PC-3 (cell line): Measurements from ENCODE around the gene NPTXR. TPM values are rescaled to one million over a fixed set of nuclear protein-coding genes. Genes with fewer than 3 reads are reported as not detected.

ENCODE experiments used
- ATAC-seq: fragments of 200-7000 bp; cut with Tn5 transposase; 2 replicates; pipeline ENCODE4 v1.9.1; 2020; ENCODE audit warnings: mild to moderate bottlenecking, moderate library complexity
- BruUV-seq: library from RNA; stranded (reverse); fragments of 400-500 nt; replicated peaks from 2 replicates; lab custom pipeline; 2021; lab: Mats Ljungman, UMichigan
- CTCF ChIA-PET: fragments of 300-600 bp; sonication (Branson Sonifier 250); formaldehyde crosslinking; loops from one replicate; lab custom pipeline; 2022; ENCODE audit warnings: antibody characterized with exemption; lab: Charles Lee
- POLR2A ChIA-PET: fragments of 300-600 bp; sonication (Branson Sonifier 250); formaldehyde crosslinking; loops from one replicate; lab custom pipeline; 2022; ENCODE audit warnings: antibody characterized with exemption; ENCODE audit not compliant: unreplicated experiment; lab: Charles Lee
- DNase-seq: peaks from one replicate; pipeline ENCODE4 v3.0.0-alpha.2; 2015
- H2AFZ ChIP-seq: fragments of 300-600 bp; sonication (generic); 2 replicates; pipeline ENCODE4 v1.6.0; 2016; ENCODE audit warnings: antibody characterized with exemption, low read length
- H3F3A ChIP-seq: fragments of 300-600 bp; sonication (generic); one replicate; pipeline ENCODE4 v1.6.0; 2017; ENCODE audit warnings: antibody characterized with exemption, low read length, control low read depth, mild to moderate bottlenecking; ENCODE audit not compliant: unreplicated experiment
- H3K27ac ChIP-seq: fragments of 300-600 bp; sonication (generic); 2 replicates; pipeline ENCODE4 v1.5.1; 2016; ENCODE audit warnings: mild to moderate bottlenecking, low read length
- H3K27me3 ChIP-seq: fragments of 300-600 bp; sonication (generic); 2 replicates; pipeline ENCODE4 v1.6.1; 2016; ENCODE audit warnings: low read length, mixed read lengths
- H3K36me3 ChIP-seq: fragments of 300-600 bp; sonication (generic); 2 replicates; pipeline ENCODE4 v1.6.1; 2016; ENCODE audit warnings: low read depth, mixed run types, low read length, mixed read lengths
- H3K4me1 ChIP-seq: fragments of 300-600 bp; sonication (generic); 2 replicates; pipeline ENCODE4 v1.5.1; 2016; ENCODE audit warnings: low read length; ENCODE audit not compliant: insufficient read depth
- H3K4me2 ChIP-seq: fragments of 300-600 bp; sonication (generic); 2 replicates; pipeline ENCODE4 v1.6.0; 2016; ENCODE audit warnings: low read length
- H3K4me3 ChIP-seq: fragments of 300-600 bp; sonication (generic); 2 replicates; pipeline ENCODE4 v1.5.1; 2016; ENCODE audit warnings: mild to moderate bottlenecking, low read length, mixed read lengths
- H3K79me2 ChIP-seq: fragments of 300-600 bp; sonication (generic); 2 replicates; pipeline ENCODE4 v1.6.1; 2017; ENCODE audit warnings: low read length, mixed read lengths
- H3K9ac ChIP-seq: fragments of 300-600 bp; sonication (generic); 2 replicates; pipeline ENCODE4 v1.6.0; 2016; ENCODE audit warnings: mild to moderate bottlenecking, low read length
- H3K9me2 ChIP-seq: fragments of 300-600 bp; sonication (generic); replicated peaks from 2 replicates; pipeline ENCODE4 v1.6.1; 2016; ENCODE audit warnings: mixed run types, low read length, mixed read lengths
- H3K9me3 ChIP-seq: fragments of 300-600 bp; sonication (generic); 2 replicates; pipeline ENCODE4 v1.6.1; 2016; ENCODE audit warnings: low read length, mixed read lengths
- H4K20me1 ChIP-seq: fragments of 300-600 bp; sonication (generic); 2 replicates; pipeline ENCODE4 v1.6.1; 2016; ENCODE audit warnings: low read length, mixed read lengths
- CTCF ChIP-seq: fragments of 300-600 bp; sonication (generic); conservative IDR thresholded peaks from 2 replicates; pipeline ENCODE4 v1.5.1; 2017; ENCODE audit warnings: antibody characterized with exemption, low read depth, mild to moderate bottlenecking, low read length
- EZH2 ChIP-seq: fragments of 300-600 bp; sonication (generic); IDR thresholded peaks from one replicate; pipeline ENCODE4 v1.6.1; 2017; ENCODE audit warnings: antibody characterized with exemption, mild to moderate bottlenecking, low read length; ENCODE audit not compliant: unreplicated experiment
- EZH2phosphoT487 ChIP-seq: fragments of 300-600 bp; sonication (generic); IDR thresholded peaks from 2 replicates; pipeline ENCODE4 v1.6.1; 2018; ENCODE audit warnings: mild to moderate bottlenecking, antibody characterized with exemption, low read length, borderline replicate concordance
- intact Hi-C: fragments of 100-400 bp; cut with micrococcal nuclease; formaldehyde crosslinking; loops from 2 replicates; pipeline ENCODE4 v1.9.0; 2023
- total RNA-seq: library from RNA; depleted of rRNA; stranded (reverse); fragments of >200 nt; gene quantifications from 2 replicates; pipeline ENCODE4 v1.2.3, GENCODE V29; 2014

The NPTXR gene
- total RNA-seq, 1 experiment from 2014 or later: 2.8 TPM

GRCh38 chr22:38850399-38850798 is 6.6 kb upstream of the NPTXR start:
- no peak overlapping the region for H3K4me2 ChIP-seq
- H3K9ac ChIP-seq: no peak overlapping the region
- H3K4me1 ChIP-seq: peaks cover 10% of the 10 kb centered on the region; the same call in 1 of the 2 replicates
- no peak overlapping the region for H2AFZ ChIP-seq
- ATAC-seq (no peak), DNase-seq (no peak)
- H3K36me3 ChIP-seq: no peaks in the 10 kb centered on the region
- no peak overlapping the region for H3K27ac ChIP-seq
- no peaks in the 10 kb centered on the region for H3K9me2 ChIP-seq
- H3K9me3 ChIP-seq: no peaks in the 10 kb centered on the region
- BruUV-seq: no TSS peak
- POLR2A ChIA-PET: no interaction called here
- CTCF ChIA-PET: no interaction called here
- no peak for TF ChIP-seq EZH2phosphoT487
- no peak for TF ChIP-seq EZH2
- no peak for TF ChIP-seq CTCF
- intact Hi-C loops: no loop called here
- no peak overlapping the region for H3K4me3 ChIP-seq
- no peaks in the 10 kb centered on the region for H3K79me2 ChIP-seq
- H4K20me1 ChIP-seq: no peaks in the 10 kb centered on the region
- no peaks in the 10 kb centered on the region for H3F3A ChIP-seq
- no peaks in the 10 kb centered on the region for H3K27me3 ChIP-seq

GRCh38 chr22:38849811-38850210 is 6.0 kb upstream of the NPTXR start:
- Histone ChIP-seq H3K79me2 (no peaks in the 10 kb centered on the region), H2AFZ (no peak overlapping the region), H4K20me1 (no peaks in the 10 kb centered on the region), H3K36me3 (no peaks in the 10 kb centered on the region), H3K4me1 (peaks cover 10% of the 10 kb centered on the region; the same call in 1 of the 2 replicates), H3K27me3 (no peaks in the 10 kb centered on the region), H3K4me2 (no peak overlapping the region), H3K9ac (no peak overlapping the region), H3K4me3 (no peak overlapping the region), H3K9me2 (no peaks in the 10 kb centered on the region), H3K27ac (no peak overlapping the region), H3K9me3 (no peaks in the 10 kb centered on the region), H3F3A (no peaks in the 10 kb centered on the region)
- ChIA-PET CTCF (no interaction called here), POLR2A (no interaction called here)
- DNase-seq (no peak), ATAC-seq (no peak)
- BruUV-seq: no TSS peak
- TF ChIP-seq EZH2 (no peak), EZH2phosphoT487 (no peak), CTCF (no peak)
- intact Hi-C loops: no loop called here

GRCh38 chr22:38846412-38846811 is 2.6 kb upstream of the NPTXR start:
- ATAC-seq (no peak), DNase-seq (no peak)
- Histone ChIP-seq H3K4me1 (peaks cover 9% of the 10 kb centered on the region; the same call in 1 of the 2 replicates), H3K79me2 (no peaks in the 10 kb centered on the region), H3K9me2 (no peaks in the 10 kb centered on the region), H3K36me3 (no peaks in the 10 kb centered on the region), H3K4me2 (no peak overlapping the region), H3K9me3 (no peaks in the 10 kb centered on the region), H2AFZ (no peak overlapping the region), H3K4me3 (no peak overlapping the region), H3F3A (no peaks in the 10 kb centered on the region), H3K27ac (no peak overlapping the region), H4K20me1 (no peaks in the 10 kb centered on the region), H3K27me3 (no peaks in the 10 kb centered on the region), H3K9ac (no peak overlapping the region)
- TF ChIP-seq CTCF (no peak), EZH2 (no peak), EZH2phosphoT487 (no peak)
- BruUV-seq: no TSS peak
- POLR2A ChIA-PET: no interaction called here
- CTCF ChIA-PET: interaction anchor here (0.7 kb wide), 1 partner anchor 77 kb away, joined by 3 read pairs; no protein-coding TSS in a partner anchor
- intact Hi-C loops: no loop called here
